ENCODE measurements around the gene MAPK6.

Gene MAPK6

DNA sequence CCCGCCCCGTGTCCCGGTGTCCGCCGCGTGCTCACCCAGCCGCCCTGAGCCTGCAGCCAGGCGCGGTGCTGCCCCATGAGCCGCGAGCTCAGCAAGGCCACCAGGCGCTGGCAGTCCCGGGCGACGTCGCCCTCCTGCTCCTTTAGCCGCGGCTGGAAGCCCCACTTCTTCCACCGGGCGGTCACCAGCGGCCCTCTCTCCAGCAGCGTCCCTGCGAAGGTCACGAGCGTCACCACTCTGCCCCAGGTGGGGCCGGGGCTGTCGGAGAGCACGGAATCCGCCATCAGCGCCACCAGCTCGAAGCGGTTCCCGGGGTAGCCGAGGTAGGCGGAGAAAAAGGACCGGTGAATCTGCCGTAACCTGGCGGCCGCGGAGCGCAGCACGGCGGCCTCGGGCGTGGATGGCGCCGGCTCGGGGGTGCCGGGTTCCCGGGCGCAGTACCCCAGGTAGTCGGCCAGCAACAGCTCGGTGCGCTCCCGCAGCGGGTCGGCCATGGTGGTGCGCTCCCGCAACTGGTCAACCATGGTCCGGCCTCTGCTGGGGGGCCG is 93.3 kb downstream of the MAPK6 start:
- peak in 18 of 42 donors; percentile 12 to 59 (median 26) for DNase-seq
- intact Hi-C loops (cut with DNase I): no loop called here

DNA sequence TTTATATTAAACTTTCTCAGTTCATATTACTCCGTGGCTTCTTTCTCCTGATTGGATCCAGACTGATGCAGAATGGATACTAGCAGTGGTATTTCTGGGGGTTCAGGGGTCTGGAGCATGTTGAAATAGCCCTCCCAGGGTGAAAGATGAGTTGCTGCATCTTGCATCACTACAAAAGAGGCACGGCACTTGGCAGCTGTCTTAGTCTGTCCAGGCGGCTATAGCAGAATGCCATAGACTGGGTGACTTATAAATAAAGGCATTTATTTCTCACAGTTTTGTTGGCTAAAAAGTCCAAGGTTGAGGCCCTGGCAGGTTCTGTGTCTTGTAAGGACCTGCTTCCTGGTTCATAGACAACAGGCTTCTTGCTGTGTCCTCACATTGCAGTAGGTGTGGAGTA is 94.2 kb downstream of the MAPK6 start:
- DNase-seq: peak in 1 of 42 donors; percentile 9
- intact Hi-C loops (cut with DNase I): no loop called here

DNA sequence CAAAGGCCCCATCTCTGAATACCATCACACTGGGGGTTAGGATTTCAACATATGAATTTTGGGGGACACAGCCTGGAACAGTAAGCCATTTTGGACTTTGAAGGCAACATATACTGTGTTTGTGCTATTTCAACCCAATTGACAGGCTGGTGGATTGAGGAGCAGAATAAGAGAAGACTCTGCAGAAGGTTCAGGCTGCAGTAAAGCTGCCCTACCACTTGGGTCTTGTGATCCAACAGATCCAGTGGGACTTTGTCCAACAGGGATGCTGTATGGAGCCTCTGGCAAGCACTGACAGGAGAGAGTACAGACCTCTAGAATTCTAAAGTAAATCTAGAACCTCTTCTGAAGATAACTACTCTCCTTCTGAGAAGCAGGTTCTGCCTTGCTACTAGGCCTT is 94.7 kb downstream of the MAPK6 start:
- peak in 1 of 42 donors; percentile 13 for DNase-seq
- intact Hi-C loops (cut with DNase I): no loop called here

DNA sequence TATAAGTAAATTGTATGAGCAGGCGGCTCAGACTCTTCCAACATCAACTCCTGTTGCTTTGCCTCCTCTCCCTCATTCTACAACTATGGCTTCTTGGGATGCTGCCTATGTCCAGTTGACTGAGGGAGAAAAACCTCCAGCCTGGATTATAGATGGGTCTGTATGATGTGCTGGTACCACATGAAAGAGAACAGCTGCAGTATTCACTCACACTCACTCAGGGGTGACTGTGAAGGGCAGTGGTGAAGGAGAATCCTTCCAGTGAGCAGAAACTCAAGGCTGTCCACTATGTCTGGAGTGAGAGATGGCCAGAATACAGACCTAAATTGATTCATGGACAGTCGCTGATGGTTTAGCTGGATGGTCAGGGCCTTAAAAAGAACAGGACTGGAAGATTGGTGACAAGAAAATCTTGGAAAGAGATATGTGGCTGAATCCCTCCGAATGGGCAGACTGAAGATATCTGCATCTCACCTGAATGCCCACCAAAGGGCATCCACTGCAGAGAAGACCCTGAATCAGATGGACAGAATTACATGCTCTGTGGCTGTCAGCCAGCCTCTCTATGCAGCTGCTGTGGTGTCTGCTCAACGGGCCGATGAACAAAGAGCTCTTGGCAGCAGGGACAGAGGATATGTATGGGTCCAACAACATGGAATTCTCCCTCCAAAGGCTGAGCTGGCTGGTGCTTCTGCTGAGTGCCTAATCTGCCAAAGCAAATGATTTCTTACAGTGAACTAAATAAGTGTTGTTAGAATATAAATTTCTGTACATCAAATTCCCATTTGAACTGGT is 95.4 kb downstream of the MAPK6 start:
- DNase-seq: peak; percentile 29 to 85 (median 72)

DNA sequence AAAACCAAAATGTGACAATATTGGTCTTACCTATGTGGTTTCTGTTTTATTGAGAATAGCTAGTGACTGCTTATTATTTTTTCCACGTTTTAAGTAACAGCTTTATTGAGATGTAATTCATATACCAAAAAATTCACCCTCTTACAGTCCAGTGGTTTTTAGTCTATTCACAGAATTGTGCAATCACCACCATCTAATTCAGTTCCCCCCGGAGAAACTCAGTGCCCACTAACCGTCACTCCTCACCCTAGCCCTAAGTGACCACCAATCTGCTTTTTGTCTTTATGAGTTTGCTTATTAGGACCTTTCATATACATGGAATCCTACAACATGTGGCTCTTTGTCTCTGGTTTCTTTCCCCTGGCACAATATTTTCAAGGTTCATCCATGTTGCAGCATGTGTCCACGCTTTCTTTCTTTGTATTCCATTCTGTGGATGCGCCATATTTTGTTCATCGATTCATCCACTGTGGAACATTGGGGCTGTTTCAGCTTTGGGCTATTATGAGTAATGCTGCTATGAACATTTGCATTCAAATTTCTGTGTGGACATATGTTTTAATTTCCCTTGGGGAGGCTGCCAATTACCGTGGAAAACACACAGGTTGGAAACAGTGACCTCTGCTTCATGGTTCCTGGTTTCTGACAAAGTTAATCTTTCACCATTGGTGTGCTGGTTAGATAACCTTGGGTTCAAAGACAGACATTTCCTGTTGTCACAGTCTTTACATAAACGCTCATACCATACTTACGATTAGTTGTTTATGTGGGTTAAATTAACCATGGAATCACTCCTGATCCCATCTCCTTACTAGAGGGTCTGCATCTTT is 96.8 kb downstream of the MAPK6 start:
- no peak for DNase-seq
- intact Hi-C loops (cut with DNase I): no loop called here

More for the DNA sequence above, 95.4 kb downstream of the MAPK6 start:
- intact Hi-C loops (cut with DNase I): no loop called here
